Mammary epithelial cell (primary cell): ENCODE results near the gene PSTPIP1.

Experiments
- EZH2 ChIP-seq: IDR thresholded peaks from 2 replicates; pipeline ENCODE4 v1.6.1; 2012; ENCODE audit warnings: low read length, inconsistent platforms, borderline replicate concordance
- TF ChIP-seq, protein P1 (sequence below), 2 donors: IDR thresholded peaks in 1 of 2; conservative IDR thresholded peaks in 1 of 2; 2 replicates each; pipeline ENCODE4 v1.5.1; 2011 to 2012; ENCODE audit warnings: inconsistent platforms in 2 of 2, low read length in 2 of 2, mild to moderate bottlenecking in 2 of 2, control low read depth in 1 of 2, low read depth in 1 of 2; ENCODE audit not compliant: insufficient read depth in 1 of 2; ENCODE audit errors: extremely low read depth in 1 of 2

DNA sequence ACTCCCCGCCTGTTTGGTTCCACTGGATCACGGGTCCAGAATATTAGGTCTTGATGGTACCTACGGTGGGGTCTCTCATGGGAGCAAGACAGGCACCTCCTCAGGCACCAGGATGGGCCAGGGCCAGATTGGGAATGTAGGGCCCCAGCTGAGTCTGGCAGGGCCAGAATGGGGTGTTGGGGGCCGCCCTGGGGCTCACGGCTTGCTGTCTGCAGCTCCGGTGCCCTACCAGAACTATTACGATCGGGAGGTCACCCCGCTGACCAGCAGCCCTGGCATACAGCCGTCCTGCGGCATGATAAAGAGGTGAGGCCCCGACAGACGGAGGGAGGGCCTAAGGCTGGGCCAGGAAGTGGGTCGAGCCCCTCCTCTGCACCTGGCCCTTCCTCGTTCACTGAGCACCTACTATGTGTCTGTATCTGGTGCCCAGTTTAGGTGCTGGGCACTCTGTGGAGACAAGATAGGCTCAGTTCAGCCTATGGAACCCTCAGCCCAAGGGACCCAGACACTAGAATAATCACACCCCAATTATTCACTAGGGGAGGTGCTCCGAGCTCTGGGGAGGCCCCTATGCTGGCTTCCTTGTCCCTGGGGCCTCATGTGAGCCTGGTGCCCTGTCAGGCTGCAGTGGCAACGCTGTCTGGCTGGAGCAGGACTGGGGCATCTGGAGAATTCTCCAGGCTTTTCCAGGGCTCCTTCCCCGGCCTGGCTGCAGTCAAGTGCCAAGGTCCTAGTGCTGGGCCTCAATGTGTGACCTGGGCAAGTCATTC lies 37.9 kb downstream of the PSTPIP1 start:
- TF ChIP-seq, protein P1, sequence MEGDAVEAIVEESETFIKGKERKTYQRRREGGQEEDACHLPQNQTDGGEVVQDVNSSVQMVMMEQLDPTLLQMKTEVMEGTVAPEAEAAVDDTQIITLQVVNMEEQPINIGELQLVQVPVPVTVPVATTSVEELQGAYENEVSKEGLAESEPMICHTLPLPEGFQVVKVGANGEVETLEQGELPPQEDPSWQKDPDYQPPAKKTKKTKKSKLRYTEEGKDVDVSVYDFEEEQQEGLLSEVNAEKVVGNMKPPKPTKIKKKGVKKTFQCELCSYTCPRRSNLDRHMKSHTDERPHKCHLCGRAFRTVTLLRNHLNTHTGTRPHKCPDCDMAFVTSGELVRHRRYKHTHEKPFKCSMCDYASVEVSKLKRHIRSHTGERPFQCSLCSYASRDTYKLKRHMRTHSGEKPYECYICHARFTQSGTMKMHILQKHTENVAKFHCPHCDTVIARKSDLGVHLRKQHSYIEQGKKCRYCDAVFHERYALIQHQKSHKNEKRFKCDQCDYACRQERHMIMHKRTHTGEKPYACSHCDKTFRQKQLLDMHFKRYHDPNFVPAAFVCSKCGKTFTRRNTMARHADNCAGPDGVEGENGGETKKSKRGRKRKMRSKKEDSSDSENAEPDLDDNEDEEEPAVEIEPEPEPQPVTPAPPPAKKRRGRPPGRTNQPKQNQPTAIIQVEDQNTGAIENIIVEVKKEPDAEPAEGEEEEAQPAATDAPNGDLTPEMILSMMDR (conservative IDR thresholded peaks at IDR 0.05 in 1 of 2, IDR thresholded peaks at IDR 0.05 in 1 of 2; ENCODE audit: extremely low read depth in 1 of 2, insufficient read depth in 1 of 2, low read depth in 1 of 2, low read length in 2 of 2) = no peak
- no peak for TF ChIP-seq EZH2
